ENCODE data around the gene FCAMR.
A peak's percentile ranks its signal among the peaks of the same experiment; 100 is the strongest.

GRCh38 chr1:206933333-206933945, 36.8 kb downstream of the FCAMR start:
- TF ChIP-seq CTCF (IDR thresholded peaks at IDR 0.05) (peak; percentile 12 to 59 (median 53)), POLR2A (IDR thresholded peaks at IDR 0.05) (no peak)
